GM18520 (cell line): ENCODE data around the gene DOK5.

Experiments
- ATAC-seq: cut with Tn5 transposase; IDR thresholded peaks from one replicate; pipeline ENCODE4 v1.9.1; 2021; ENCODE audit not compliant: unreplicated experiment

DOK5 gene

DNA sequence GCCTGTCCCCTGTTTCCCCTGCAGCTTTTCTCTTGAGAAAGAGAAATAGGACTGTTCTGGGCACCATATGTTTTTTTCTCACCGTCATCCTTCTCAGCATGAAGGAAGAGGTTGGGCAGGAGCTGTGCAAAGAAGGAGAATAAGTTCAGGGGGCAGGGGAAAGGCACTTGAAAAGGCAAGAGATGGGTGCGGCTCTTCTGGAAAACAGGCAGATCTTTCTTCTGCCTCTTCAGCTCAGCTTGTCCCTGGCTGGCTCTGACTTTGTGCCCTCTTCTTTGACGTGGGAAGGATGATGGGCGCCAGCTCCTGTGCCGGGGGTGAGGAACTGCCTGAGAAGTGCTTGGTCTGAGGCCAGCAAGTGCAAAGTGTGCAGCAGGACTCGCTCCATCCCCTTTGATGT, 206.5 kb downstream of the DOK5 start:
- no peak for ATAC-seq

- no peak for ATAC-seq
These were observed 213.1 kb downstream of the DOK5 start for GRCh38 chr20:54688476-54688875.

- no peak for ATAC-seq
These were observed 214.9 kb downstream of the DOK5 start for GRCh38 chr20:54690323-54690722.

DNA sequence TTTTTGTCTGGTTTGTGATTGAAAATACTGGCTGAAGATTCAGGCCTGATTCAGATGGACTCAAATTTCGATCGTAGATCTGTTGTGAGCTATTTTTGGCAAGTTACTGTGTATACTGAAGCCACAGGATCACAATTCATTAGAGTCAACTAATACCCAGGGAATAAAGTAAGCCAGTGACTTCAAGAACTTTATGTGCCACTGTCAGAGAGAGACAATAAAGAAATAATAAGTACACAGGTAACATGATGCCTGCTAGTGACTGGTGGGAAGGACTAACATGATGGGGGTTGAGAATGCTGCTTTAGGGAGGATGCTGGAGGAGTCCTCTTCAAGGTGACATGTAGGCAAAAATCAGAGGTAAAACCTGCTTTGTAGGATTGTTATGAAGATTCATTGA, 215.9 kb downstream of the DOK5 start:
- ATAC-seq, result no peak

- ATAC-seq, result no peak
These were observed 216.9 kb downstream of the DOK5 start for GRCh38 chr20:54692168-54692887.

DNA sequence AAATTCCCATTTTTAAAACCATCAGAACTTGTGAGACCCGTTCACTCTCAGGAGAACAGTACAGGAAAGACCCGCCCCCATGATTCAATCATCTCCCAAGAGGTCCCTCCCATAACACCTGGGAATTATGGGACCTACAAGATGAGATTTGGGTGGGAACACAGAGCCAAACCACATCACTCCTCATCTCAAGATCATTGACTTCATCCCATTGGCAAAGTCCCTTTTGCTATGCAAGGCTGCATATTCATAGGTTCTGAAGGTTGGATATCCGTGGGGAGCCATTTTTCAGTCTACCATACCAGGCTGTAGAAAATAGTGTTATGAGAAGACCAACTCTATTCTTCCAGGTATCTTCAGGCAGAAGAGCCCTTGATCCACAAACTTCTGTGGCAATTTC, 219.1 kb downstream of the DOK5 start:
- ATAC-seq, result no peak

DNA sequence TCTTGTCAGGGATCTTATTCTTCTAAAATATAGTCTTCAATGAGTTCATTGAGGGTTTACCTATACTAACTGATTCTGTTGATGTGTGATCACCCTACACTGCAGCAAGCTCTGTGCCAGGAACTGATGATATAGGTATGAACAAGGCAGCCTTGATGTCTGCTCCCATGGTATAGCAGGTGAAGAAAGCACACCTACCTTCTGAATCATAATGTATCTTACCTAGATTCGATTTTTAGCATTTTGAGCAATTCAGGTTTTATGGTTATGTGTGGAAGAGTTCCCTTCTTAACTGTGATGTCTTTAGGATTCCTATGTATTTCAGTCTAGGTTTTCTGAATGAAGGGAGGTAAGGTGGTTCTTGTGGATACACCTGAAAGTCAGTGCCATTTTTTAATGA, 223.0 kb downstream of the DOK5 start:
- no peak for ATAC-seq
